Mammary epithelial cell (primary cell): ENCODE results near the gene VAV2.

Experiments used
- CTCF ChIP-seq, 2 donors: IDR thresholded peaks in 1 of 2; conservative IDR thresholded peaks in 1 of 2; 2 replicates each; pipeline ENCODE4 v1.5.1; 2011 to 2012; ENCODE audit warnings: inconsistent platforms in 2 of 2, low read length in 2 of 2, mild to moderate bottlenecking in 2 of 2, control low read depth in 1 of 2, low read depth in 1 of 2; ENCODE audit not compliant: insufficient read depth in 1 of 2; ENCODE audit errors: extremely low read depth in 1 of 2
- EZH2 ChIP-seq: IDR thresholded peaks from 2 replicates; pipeline ENCODE4 v1.6.1; 2012; ENCODE audit warnings: low read length, inconsistent platforms, borderline replicate concordance

DNA sequence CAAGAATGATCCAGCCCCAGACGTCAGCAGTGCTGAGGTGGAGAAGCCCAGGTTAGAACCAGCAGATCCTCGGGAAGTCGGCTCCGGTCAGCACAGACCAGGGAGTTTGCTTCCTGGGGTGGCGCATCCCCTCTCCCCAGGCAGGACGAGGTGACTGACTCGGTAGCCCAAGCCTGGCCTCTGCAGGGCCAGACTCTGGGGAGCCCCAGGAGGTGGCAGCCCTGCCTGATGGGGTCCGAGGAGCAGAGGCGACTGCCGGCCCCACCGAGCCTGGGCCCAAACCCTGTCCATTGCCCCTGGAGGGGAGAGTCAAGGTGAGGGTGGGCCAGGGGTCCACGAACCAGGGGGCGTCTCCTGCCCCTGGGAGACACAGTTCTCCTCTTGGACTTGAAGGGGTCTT lies 201.1 kb downstream of the VAV2 start:
- TF ChIP-seq EZH2 (no peak), CTCF (conservative IDR thresholded peaks at IDR 0.05 in 1 of 2, IDR thresholded peaks at IDR 0.05 in 1 of 2; ENCODE audit: extremely low read depth in 1 of 2, insufficient read depth in 1 of 2, low read depth in 1 of 2, low read length in 2 of 2) (no peak)
